Regular cardiac myocyte (primary cell): ENCODE data around the gene LIX1L. TPM values are rescaled to one million over a fixed set of nuclear protein-coding genes. Genes with fewer than 3 reads are reported as not detected.

ENCODE experiments used
- total RNA-seq: library from RNA; depleted of rRNA; stranded (reverse); fragments of >200 nt; gene quantifications from 2 replicates; pipeline ENCODE4 v1.2.3, GENCODE V29; 2014

LIX1L gene
- 15.2 and 23.8 TPM in 2 replicates for total RNA-seq

GRCh38 chr1:145957443-145958319 lies at the start of gene LIX1L:
Gene LIX1L, minus strand, starts transcription at chr1:145958017. Its CDS starts 90 bp downstream, at chr1:145957927.

GRCh38 chr1:145996433-145997015 lies 38.7 kb upstream of the LIX1L start, which contains the start of gene TXNIP:
Gene TXNIP, minus strand, starts transcription at chr1:145996579. Its CDS starts 313 bp downstream, at chr1:145996266.

DNA sequence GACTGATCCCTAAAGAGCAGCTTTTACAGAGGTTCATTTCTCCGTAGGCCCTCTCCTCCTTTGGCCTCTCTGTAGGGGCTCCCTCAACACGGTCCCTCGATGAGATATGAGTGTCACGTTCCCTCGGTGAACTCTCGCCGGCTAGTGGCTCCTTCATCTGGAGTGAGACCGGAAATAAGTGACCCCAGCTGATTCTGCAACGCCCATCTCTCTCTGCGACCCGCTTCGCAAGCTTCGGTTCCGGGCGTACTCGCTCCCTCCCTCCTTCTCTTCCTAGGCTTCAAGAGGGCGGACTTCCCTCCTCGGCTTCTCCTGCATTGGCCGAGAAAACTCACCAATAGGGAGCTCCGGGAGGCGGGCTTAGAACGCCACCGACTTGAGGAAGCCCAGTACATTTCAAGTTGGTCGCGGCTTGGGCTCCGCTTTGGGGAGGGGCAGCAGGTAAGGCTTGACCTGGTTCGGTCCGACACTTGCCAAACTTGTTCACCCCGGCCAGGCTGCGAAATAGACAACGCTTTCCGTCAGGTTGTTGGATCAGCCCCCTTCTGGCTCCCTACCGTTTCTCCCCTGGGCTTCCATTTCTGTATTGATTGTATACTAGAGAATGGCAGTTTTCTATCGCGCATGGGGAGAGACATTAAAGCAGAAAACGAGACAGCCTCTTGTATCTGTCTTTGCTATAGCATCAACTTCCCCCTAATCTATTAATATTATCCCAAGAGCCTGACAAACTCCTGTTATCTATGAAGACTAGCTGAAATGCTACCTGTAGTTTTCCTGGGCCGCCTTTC lies 6.7 kb upstream of the LIX1L start, which contains the start of the genes ANKRD34A and POLR3GL:
TSS of gene ANKRD34A (minus strand) at position 248 of the 791 bp plus-strand sequence. CDS start 2,816 bp downstream, outside the sequence.
TSS of gene POLR3GL (plus strand) at position 363 of the 791 bp plus-strand sequence. CDS start 10,176 bp downstream, outside the sequence.

GRCh38 chr1:145927063-145927886 lies 30.5 kb downstream of the LIX1L start, which contains the start of gene RBM8A:
Gene RBM8A, minus strand, starts transcription at chr1:145927484. Its CDS starts 58 bp downstream, at chr1:145927426.

GRCh38 chr1:145918144-145918991 lies 39.4 kb downstream of the LIX1L start, which contains the start of gene PEX11B:
Gene PEX11B, minus strand, starts transcription at chr1:145918717. Its CDS starts 29 bp downstream, at chr1:145918688.

DNA sequence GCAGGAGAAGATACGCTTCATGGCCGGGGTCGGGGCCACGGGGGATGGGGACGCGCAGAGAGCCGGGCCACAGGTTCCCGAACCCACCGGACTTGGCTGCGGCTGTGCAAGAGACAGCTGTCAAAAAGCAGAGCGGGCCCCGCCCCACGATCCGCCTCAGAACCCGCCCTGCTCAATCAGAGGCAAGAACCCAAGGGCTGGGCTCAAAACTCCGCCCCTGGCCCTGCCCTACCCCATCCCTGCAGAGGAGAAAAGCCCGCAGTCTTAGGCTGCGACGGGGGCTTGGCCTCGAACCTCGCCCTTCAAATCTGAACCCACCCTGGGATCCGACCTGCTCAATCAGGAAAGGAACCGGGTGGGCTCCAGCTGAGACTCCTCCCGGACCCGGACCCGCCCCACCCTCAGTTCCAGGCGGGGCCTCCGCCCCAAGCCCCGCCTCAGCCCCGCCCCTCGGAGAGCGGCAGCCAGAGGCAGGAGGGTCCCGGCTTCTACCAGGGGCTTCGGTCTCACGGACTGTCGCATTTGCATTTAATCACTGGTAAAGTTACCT lies 72.0 kb downstream of the LIX1L start, which contains the start of gene ANKRD35:
TSS of gene ANKRD35 (minus strand) at position 129 of the 550 bp plus-strand sequence. CDS start at position 21, 108 bp downstream.

Other genes with a start within 250 kb of the LIX1L start
- 0.28 TPM in 1 of 2 replicates, not detected in the other for gene CD160, start 238.5 kb downstream of the LIX1L start, total RNA-seq
- gene RNF115, start 133.9 kb downstream of the LIX1L start, total RNA-seq: 9.6 and 10.1 TPM in 2 replicates
- gene POLR3C, start 133.8 kb downstream of the LIX1L start, total RNA-seq: 29.3 and 30.3 TPM in 2 replicates
- 2.5 and 4.8 TPM in 2 replicates for gene NUDT17, start 112.4 kb downstream of the LIX1L start, total RNA-seq
- 4.8 and 7.1 TPM in 2 replicates for gene PIAS3, start 98.9 kb downstream of the LIX1L start, total RNA-seq
- gene ANKRD35, start 72.2 kb downstream of the LIX1L start, total RNA-seq: 0.85 and 0.96 TPM in 2 replicates
- gene ITGA10, start 48.0 kb downstream of the LIX1L start, total RNA-seq: 3.4 and 5.8 TPM in 2 replicates
- gene PEX11B, start 39.3 kb downstream of the LIX1L start, total RNA-seq: 19.9 and 23.7 TPM in 2 replicates
- gene RBM8A, start 30.5 kb downstream of the LIX1L start, total RNA-seq: 80.6 and 212 TPM in 2 replicates
- 0.28 and 0.38 TPM in 2 replicates for gene ANKRD34A, start 6.6 kb upstream of the LIX1L start, total RNA-seq
- gene POLR3GL, start 6.7 kb upstream of the LIX1L start, total RNA-seq: 12.4 and 19.2 TPM in 2 replicates
- 101 and 115 TPM in 2 replicates for gene TXNIP, start 38.6 kb upstream of the LIX1L start, total RNA-seq
- gene HJV, start 63.7 kb upstream of the LIX1L start, total RNA-seq: not detected in 2 replicates
- gene NBPF10, start 186.8 kb upstream of the LIX1L start, total RNA-seq: 2.5 and 3.1 TPM in 2 replicates